Trophoblast cell (in vitro differentiated cells and primary cell): ENCODE results near the gene NT5DC1.

Source experiments
- DNase-seq, 2 donors: peaks; one replicate each; pipeline ENCODE4 v3.0.0-alpha.2; 2016
- H2AFZ ChIP-seq: 2 replicates; pipeline ENCODE4 v1.6.1; 2013; ENCODE audit warnings: low read length, moderate library complexity, mild to moderate bottlenecking; ENCODE audit not compliant: insufficient read depth, poor library complexity
- H2AK5ac ChIP-seq: 2 replicates; pipeline ENCODE4 v1.6.1; 2013; ENCODE audit warnings: mild to moderate bottlenecking, low read length
- H2BK120ac ChIP-seq: 2 replicates; pipeline ENCODE4 v1.6.1; 2013; ENCODE audit warnings: low read length, mild to moderate bottlenecking, moderate library complexity; ENCODE audit not compliant: insufficient read depth, poor library complexity
- H2BK12ac ChIP-seq: 2 replicates; pipeline ENCODE4 v1.6.1; 2013; ENCODE audit warnings: mild to moderate bottlenecking, low read length, moderate library complexity
- H2BK5ac ChIP-seq: 2 replicates; pipeline ENCODE4 v1.6.1; 2013; ENCODE audit warnings: low read length, low read depth, moderate library complexity, mild to moderate bottlenecking; ENCODE audit not compliant: poor library complexity
- H3K14ac ChIP-seq: 2 replicates; pipeline ENCODE4 v1.6.1; 2013; ENCODE audit warnings: mild to moderate bottlenecking, low read length
- H3K18ac ChIP-seq: 2 replicates; pipeline ENCODE4 v1.6.1; 2013; ENCODE audit warnings: mild to moderate bottlenecking, low read length
- H3K23ac ChIP-seq: 2 replicates; pipeline ENCODE4 v1.6.1; 2013; ENCODE audit warnings: low read length
- H3K27ac ChIP-seq: 2 replicates; pipeline ENCODE4 v1.5.1; 2013; ENCODE audit warnings: low read depth, mild to moderate bottlenecking, inconsistent platforms, low read length, moderate library complexity
- H3K27me3 ChIP-seq: 2 replicates; pipeline ENCODE4 v1.6.1; 2013; ENCODE audit warnings: inconsistent platforms, mild to moderate bottlenecking, low read length, moderate library complexity; ENCODE audit not compliant: insufficient read depth
- H3K36me3 ChIP-seq, 2 experiments: 1 replicate in 1 of 2; 2 replicates in 1 of 2; pipeline ENCODE4 v1.6.1; 2013; ENCODE audit warnings: low read length in 2 of 2, mild to moderate bottlenecking in 2 of 2, moderate library complexity in 1 of 2; ENCODE audit not compliant: insufficient read depth in 2 of 2, control insufficient read depth in 1 of 2
- H3K4ac ChIP-seq: 2 replicates; pipeline ENCODE4 v1.6.1; 2013; ENCODE audit warnings: low read depth, mild to moderate bottlenecking, low read length, moderate library complexity
- H3K4me1 ChIP-seq, 2 experiments: 1 replicate in 1 of 2; 2 replicates in 1 of 2; pipeline ENCODE4 v1.6.1; 2013; ENCODE audit warnings: low read length in 2 of 2, mild to moderate bottlenecking in 2 of 2, moderate library complexity in 1 of 2; ENCODE audit not compliant: insufficient read depth in 2 of 2, control insufficient read depth in 1 of 2
- H3K4me2 ChIP-seq: 2 replicates; pipeline ENCODE4 v1.6.1; 2013; ENCODE audit warnings: inconsistent platforms, mild to moderate bottlenecking, low read length, moderate library complexity
- H3K4me3 ChIP-seq: 2 replicates; pipeline ENCODE4 v1.5.1; 2013; ENCODE audit warnings: mild to moderate bottlenecking, low read depth, low read length, inconsistent platforms
- H3K79me1 ChIP-seq: one replicate; pipeline ENCODE4 v1.6.1; 2013; ENCODE audit warnings: low read length
- H3K79me2 ChIP-seq: 2 replicates; pipeline ENCODE4 v1.6.1; 2013; ENCODE audit warnings: low read length, mild to moderate bottlenecking; ENCODE audit not compliant: control insufficient read depth, insufficient read depth, poor library complexity
- H3K9ac ChIP-seq: 2 replicates; pipeline ENCODE4 v1.6.1; 2013; ENCODE audit warnings: mild to moderate bottlenecking, low read length
- H3K9me3 ChIP-seq: 2 replicates; pipeline ENCODE4 v1.6.1; 2013; ENCODE audit warnings: low read depth, mild to moderate bottlenecking, control low read depth, inconsistent platforms, low read length; ENCODE audit not compliant: insufficient read depth
- H4K12ac ChIP-seq: 2 replicates; pipeline ENCODE4 v1.6.1; 2013; ENCODE audit warnings: low read depth, mild to moderate bottlenecking, low read length, moderate library complexity
- H4K8ac ChIP-seq: 2 replicates; pipeline ENCODE4 v1.6.1; 2013; ENCODE audit warnings: low read depth, mild to moderate bottlenecking, low read length, moderate library complexity
- H4K91ac ChIP-seq: one replicate; pipeline ENCODE4 v1.6.1; 2013; ENCODE audit warnings: low read depth, mild to moderate bottlenecking, low read length, moderate library complexity
- WGBS: extraction: QIAGEN DNeasy Blood & Tissue Kit; methylation state at CpG from one replicate; pipeline ENCODE4 v1.1.7; 2013; ENCODE audit warnings: missing lambda C conversion rate; ENCODE audit not compliant: insufficient read length, insufficient coverage; ENCODE audit errors: extremely low coverage; 5-methylcytosine and 5-hydroxymethylcytosine counted together

The NT5DC1 gene

DNA sequence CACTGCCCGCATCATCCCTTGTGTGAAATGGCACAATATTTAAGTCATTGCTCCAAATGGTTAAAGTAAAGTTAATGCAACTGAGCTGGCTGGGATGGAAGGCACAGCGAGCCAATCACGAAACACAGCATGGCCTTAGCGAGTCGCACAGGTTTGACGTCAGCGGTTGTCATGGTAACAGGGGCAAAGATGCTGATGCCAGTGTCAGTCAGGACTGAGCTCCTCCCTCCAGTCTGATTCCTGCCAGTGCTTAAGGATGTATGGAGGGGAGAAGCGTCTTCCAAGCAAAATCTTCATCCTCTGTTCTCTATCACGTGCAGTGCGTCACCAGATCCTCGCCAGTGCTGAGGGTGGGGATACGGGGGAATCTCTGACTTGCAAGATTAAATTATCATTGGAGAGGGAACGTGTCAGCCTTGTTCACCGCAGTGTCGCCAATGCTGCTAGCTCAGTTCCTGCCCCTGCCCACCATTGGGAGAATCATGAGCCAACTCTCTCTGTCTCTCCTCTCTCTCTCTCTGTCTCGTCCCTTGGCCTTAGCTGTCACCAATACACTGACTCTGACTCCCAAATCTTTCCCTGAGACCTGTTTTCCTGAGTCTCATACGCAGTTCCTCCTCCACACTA, 128.7 kb downstream of the NT5DC1 start:
- Histone ChIP-seq H3K18ac (no peak overlapping the region), H2AK5ac (no peak overlapping the region), H2BK120ac (no peak overlapping the region), H3K27me3 (no peaks in the 10 kb centered on the region), H4K8ac (no peak overlapping the region), H3K36me3 (no peaks in the 10 kb centered on the region), H4K12ac (no peak overlapping the region), H3K23ac (no peak overlapping the region), H3K4me2 (peak overlapping the region; percentile 53), H3K79me2 (no peaks in the 10 kb centered on the region), H3K79me1 (no peaks in the 10 kb centered on the region), H2AFZ (no peak overlapping the region), H2BK5ac (no peak overlapping the region), H3K27ac (no peak overlapping the region), H3K4ac (no peak overlapping the region), H3K4me1 (no peaks in the 10 kb centered on the region), H3K4me3 (no peak overlapping the region), H2BK12ac (no peak overlapping the region), H3K14ac (no peak overlapping the region), H3K9ac (peak overlapping the region; percentile 3), H3K9me3 (no peaks in the 10 kb centered on the region), H4K91ac (no peak overlapping the region)
- DNase-seq, result no peak
- no CpG with 5 or more reads among the region's 17 CpGs for WGBS

- WGBS, result no CpG with 5 or more reads among the region's 3 CpGs
- H3K4ac ChIP-seq, result no peak overlapping the region
These were observed 134.0 kb downstream of the NT5DC1 start for GRCh38 chr6:116234689-116235088.

GRCh38 chr6:116238083-116238482, 137.4 kb downstream of the NT5DC1 start:
- Histone ChIP-seq H2BK12ac (no peak overlapping the region), H3K27ac (no peak overlapping the region), H3K27me3 (no peaks in the 10 kb centered on the region), H4K91ac (no peak overlapping the region), H3K36me3 (peaks cover 0 to 3% of the 10 kb centered on the region in 2 experiments), H3K4me3 (no peak overlapping the region), H3K9ac (no peak overlapping the region), H2BK120ac (no peak overlapping the region), H3K23ac (no peak overlapping the region), H3K18ac (no peak overlapping the region), H2BK5ac (no peak overlapping the region), H3K9me3 (no peaks in the 10 kb centered on the region), H3K79me2 (no peaks in the 10 kb centered on the region), H3K79me1 (no peaks in the 10 kb centered on the region), H3K14ac (no peak overlapping the region), H3K4me1 (no peaks in the 10 kb centered on the region), H3K4ac (no peak overlapping the region), H3K4me2 (no peak overlapping the region), H2AK5ac (no peak overlapping the region), H2AFZ (no peak overlapping the region), H4K8ac (no peak overlapping the region), H4K12ac (no peak overlapping the region)
- no CpG with 5 or more reads among the region's 2 CpGs for WGBS
- no peak for DNase-seq

More at GRCh38 chr6:116234689-116235088, 134.0 kb downstream of the NT5DC1 start:
- Histone ChIP-seq H3K18ac (no peak overlapping the region), H4K12ac (no peak overlapping the region), H4K8ac (no peak overlapping the region), H3K79me1 (no peaks in the 10 kb centered on the region), H3K9ac (no peak overlapping the region), H3K14ac (no peak overlapping the region), H3K4me3 (no peak overlapping the region), H3K9me3 (no peaks in the 10 kb centered on the region), H2BK12ac (no peak overlapping the region), H3K4me1 (no peaks in the 10 kb centered on the region), H2BK5ac (no peak overlapping the region), H3K4me2 (no peak overlapping the region), H2AK5ac (no peak overlapping the region), H3K27me3 (no peaks in the 10 kb centered on the region), H2BK120ac (no peak overlapping the region), H3K79me2 (no peaks in the 10 kb centered on the region), H3K36me3 (peaks cover 0 to 3% of the 10 kb centered on the region in 2 experiments), H2AFZ (no peak overlapping the region), H4K91ac (no peak overlapping the region), H3K23ac (no peak overlapping the region), H3K27ac (no peak overlapping the region)
- no peak for DNase-seq

DNA sequence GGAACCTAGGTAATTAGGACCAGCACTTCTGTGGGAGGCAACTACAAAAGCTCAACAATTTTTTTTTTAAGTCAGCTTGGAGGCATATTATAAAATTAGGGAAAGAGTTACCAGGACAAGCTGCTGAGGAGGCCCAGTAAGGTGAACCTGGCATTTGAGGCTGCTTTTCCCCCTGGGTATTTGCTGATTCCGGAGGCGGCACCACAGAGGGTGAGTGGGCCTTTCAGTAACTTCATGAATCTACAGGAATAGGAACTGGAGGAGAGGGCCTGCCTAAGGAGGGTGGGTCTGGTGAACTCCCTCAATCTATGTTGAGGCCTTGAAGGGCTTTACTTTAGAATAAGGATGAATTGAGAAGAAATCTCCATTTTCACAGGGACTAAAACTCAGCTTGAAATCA, 138.6 kb downstream of the NT5DC1 start:
- Histone ChIP-seq H2BK5ac (no peak overlapping the region), H3K27ac (no peak overlapping the region), H2AK5ac (no peak overlapping the region), H3K79me1 (no peaks in the 10 kb centered on the region), H4K91ac (no peak overlapping the region), H2BK120ac (no peak overlapping the region), H3K36me3 (peaks cover 0 to 3% of the 10 kb centered on the region in 2 experiments), H3K9me3 (no peaks in the 10 kb centered on the region), H3K4me1 (peaks cover 0 to 2% of the 10 kb centered on the region in 2 experiments), H3K27me3 (no peaks in the 10 kb centered on the region), H4K8ac (no peak overlapping the region), H3K79me2 (no peaks in the 10 kb centered on the region), H4K12ac (no peak overlapping the region), H3K9ac (no peak overlapping the region), H3K14ac (no peak overlapping the region), H2AFZ (no peak overlapping the region), H3K18ac (no peak overlapping the region), H3K4me2 (no peak overlapping the region), H3K23ac (no peak overlapping the region), H3K4me3 (no peak overlapping the region), H3K4ac (no peak overlapping the region), H2BK12ac (no peak overlapping the region)
- no peak for DNase-seq
- WGBS, result no CpG with 5 or more reads among the region's 2 CpGs
